MG63 (cell line): Measurements from ENCODE around the gene LCK. TPM values are rescaled to one million over a fixed set of nuclear protein-coding genes. Genes with fewer than 3 reads are reported as not detected.

Source experiments
- DNase-seq: peaks from one replicate; pipeline ENCODE4 v3.0.0-alpha.2; 2020
- H3K27me3 ChIP-seq: fragments of 250-450 bp; sonication (Bioruptor Pico); 2 replicates; pipeline ENCODE4 v1.5.1; 2020; ENCODE audit warnings: mild to moderate bottlenecking, moderate library complexity
- H3K36me3 ChIP-seq: fragments of 250-450 bp; sonication (Bioruptor Pico); 2 replicates; pipeline ENCODE4 v1.5.1; 2020; ENCODE audit warnings: mild to moderate bottlenecking, moderate library complexity
- H3K4me3 ChIP-seq: fragments of 250-450 bp; sonication (Bioruptor Pico); 2 replicates; pipeline ENCODE4 v1.5.1; 2020; ENCODE audit warnings: mild to moderate bottlenecking, moderate library complexity
- H3K9me3 ChIP-seq: fragments of 250-450 bp; sonication (Bioruptor Pico); 2 replicates; pipeline ENCODE4 v1.5.1; 2020; ENCODE audit warnings: mild to moderate bottlenecking, moderate library complexity
- total RNA-seq: library from RNA; depleted of rRNA; stranded (reverse); fragments of >200 nt; shearing (Covaris generic); gene quantifications from 2 replicates; pipeline ENCODE4 v1.2.3, GENCODE V29; 2014; ENCODE audit warnings: low replicate concordance; rRNA removed

The LCK gene
- total RNA-seq, 1 experiment from 2014 or later: not detected

DNA sequence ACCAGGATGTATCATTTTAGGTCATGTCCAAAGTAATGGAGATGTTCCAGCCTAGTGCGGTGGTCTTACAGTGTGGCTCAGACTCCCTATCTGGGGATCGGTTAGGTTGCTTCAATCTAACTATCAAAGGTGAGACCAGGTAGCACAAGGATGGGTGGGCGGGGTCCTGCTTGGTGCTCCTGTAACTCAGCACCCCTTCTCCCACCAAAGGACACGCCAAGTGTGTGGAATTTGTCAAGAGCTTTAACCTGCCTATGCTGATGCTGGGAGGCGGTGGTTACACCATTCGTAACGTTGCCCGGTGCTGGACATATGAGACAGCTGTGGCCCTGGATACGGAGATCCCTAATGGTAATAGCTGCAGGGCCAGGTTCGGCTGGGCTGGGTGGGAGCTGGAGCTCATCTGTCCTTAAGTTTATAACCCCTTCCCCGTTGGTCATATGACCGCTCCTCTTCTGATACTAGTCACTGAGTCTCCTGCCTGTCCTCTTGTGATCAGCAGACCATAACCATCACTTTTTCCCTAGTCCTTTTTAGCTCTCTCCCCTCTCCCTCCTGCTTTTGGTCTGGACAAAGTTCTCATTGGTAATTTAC, 79.6 kb downstream of the LCK start:
- Histone ChIP-seq H3K27me3 (no peaks in the 10 kb centered on the region), H3K9me3 (no peaks in the 10 kb centered on the region), H3K36me3 (peaks cover 51% of the 10 kb centered on the region), H3K4me3 (no peak overlapping the region)
- no peak for DNase-seq

DNA sequence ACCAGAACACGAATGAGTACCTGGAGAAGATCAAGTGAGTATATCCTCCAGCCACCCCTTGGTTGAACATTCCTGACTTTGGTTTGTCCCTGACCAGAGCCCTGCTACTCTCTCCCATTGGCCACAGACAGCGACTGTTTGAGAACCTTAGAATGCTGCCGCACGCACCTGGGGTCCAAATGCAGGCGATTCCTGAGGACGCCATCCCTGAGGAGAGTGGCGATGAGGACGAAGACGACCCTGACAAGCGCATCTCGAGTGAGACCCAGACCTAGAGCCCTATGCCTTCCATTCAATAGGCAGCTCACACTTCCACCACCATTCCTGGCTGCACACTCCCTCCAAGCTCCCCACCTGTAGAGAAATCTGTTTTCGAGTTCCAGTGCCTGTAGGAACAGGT, 80.5 kb downstream of the LCK start:
- no peak for DNase-seq
- no peaks in the 10 kb centered on the region for H3K9me3 ChIP-seq
- no peaks in the 10 kb centered on the region for H3K27me3 ChIP-seq
- no peak overlapping the region for H3K4me3 ChIP-seq
- peaks cover 49% of the 10 kb centered on the region for H3K36me3 ChIP-seq

GRCh38 chr1:32332290-32333079, 81.4 kb downstream of the LCK start:
- H3K36me3 ChIP-seq: peaks cover 44% of the 10 kb centered on the region
- no peak for DNase-seq
- H3K9me3 ChIP-seq: no peaks in the 10 kb centered on the region
- no peaks in the 10 kb centered on the region for H3K27me3 ChIP-seq
- H3K4me3 ChIP-seq: no peak overlapping the region

DNA sequence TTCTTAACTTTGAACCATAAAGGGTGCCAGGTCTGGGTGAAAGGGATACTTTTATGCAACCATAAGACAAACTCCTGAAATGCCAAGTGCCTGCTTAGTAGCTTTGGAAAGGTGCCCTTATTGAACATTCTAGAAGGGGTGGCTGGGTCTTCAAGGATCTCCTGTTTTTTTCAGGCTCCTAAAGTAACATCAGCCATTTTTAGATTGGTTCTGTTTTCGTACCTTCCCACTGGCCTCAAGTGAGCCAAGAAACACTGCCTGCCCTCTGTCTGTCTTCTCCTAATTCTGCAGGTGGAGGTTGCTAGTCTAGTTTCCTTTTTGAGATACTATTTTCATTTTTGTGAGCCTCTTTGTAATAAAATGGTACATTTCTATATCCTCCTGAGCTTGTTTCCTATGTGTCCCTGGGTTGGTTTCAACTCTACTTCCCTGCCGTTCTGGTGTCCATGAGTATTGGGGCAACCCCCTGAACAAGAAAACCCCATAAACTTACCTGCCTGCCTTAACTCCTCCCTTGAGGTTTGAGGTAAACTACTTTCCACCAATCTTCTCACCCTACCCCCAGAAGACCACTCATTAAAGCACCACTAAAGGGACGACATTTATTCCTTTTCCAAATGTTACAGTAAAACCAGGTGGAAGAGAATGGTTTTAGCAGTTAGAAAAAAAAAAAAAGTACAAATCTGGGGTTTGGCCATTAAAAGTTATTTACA, 82.3 kb downstream of the LCK start:
- H3K9me3 ChIP-seq: no peaks in the 10 kb centered on the region
- H3K4me3 ChIP-seq: no peak overlapping the region
- peaks cover 40% of the 10 kb centered on the region for H3K36me3 ChIP-seq
- no peaks in the 10 kb centered on the region for H3K27me3 ChIP-seq
- no peak for DNase-seq

DNA sequence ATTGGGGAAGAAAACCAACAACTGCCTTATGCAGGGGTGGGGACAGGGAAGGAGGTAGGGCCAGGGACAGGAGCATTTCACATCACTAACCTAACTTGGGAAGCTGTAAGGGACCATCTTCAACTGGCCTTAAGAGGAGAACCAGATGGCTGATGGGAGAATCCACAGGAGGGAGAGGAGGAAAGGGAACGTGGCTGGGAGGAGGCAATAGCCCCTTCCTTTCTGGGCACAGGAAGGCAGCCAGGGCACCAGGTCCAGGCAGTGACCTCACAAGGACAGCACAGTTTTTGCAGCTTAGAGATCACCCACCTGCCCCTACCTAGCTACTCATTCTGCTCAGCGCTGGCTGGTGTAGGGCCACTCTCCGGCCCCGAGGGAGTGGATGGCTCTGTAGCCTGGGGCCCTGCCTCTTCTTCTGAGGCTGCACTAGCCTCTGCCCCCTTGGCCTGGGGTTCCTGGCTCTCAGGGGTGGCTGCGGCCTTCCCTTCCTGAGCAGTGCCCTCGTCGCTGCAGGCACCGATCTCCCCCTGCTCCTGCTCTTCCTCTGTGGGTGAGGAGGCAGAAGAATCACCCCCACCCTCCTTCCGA, 83.3 kb downstream of the LCK start:
- no peak for DNase-seq
- Histone ChIP-seq H3K36me3 (peaks cover 32% of the 10 kb centered on the region), H3K4me3 (peak overlapping the region; percentile 59), H3K27me3 (no peaks in the 10 kb centered on the region), H3K9me3 (no peaks in the 10 kb centered on the region)

DNA sequence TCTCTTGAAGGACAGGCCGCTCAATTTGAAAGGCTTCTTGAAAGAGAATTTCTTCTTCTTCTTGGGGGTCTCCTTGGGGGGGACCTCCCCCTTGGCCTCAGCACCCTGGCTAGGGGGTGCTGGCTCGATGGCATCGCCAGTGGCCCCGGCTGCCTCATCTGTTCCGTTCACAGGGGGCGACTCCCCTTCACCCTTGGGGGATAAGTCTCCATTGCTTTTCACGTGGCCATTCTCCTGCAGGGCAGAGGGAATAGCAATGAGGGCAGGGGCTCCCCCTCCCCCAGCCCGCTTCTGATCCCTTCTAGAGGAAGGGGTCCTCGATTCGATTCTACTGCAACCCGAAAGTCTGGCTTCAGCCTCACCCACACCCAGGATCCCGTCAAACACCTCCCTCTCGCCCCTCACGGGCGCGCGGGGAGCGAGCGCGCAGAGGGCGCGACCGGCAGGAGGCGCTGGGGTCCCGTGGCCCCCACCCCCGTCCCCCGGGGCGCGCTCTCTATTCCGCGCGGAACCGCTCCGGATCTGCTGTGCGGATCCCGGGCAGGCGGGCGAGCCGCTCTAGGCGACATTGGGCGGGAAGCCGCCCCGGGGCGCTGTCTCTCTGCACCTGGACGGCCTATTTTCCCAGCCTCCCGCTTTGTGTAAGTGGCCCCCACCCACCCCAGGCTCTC, 83.9 kb downstream of the LCK start:
- H3K9me3 ChIP-seq: no peaks in the 10 kb centered on the region
- peak; percentile 47 for DNase-seq
- H3K27me3 ChIP-seq: no peaks in the 10 kb centered on the region
- peak overlapping the region; percentile 59 for H3K4me3 ChIP-seq
- peaks cover 28% of the 10 kb centered on the region for H3K36me3 ChIP-seq

GRCh38 chr1:32335535-32335789, 84.4 kb downstream of the LCK start:
- Histone ChIP-seq H3K36me3 (peaks cover 28% of the 10 kb centered on the region), H3K4me3 (peak overlapping the region; percentile 59), H3K27me3 (no peaks in the 10 kb centered on the region), H3K9me3 (no peaks in the 10 kb centered on the region)
- no peak for DNase-seq

Other genes with a start within 250 kb of the LCK start
- 123 and 150 TPM in 2 replicates for gene KHDRBS1, start 237.4 kb upstream of the LCK start, total RNA-seq
- 7.3 and 13.0 TPM in 2 replicates for gene TMEM39B, start 178.3 kb upstream of the LCK start, total RNA-seq
- 38.6 and 43.0 TPM in 2 replicates for gene KPNA6, start 143.2 kb upstream of the LCK start, total RNA-seq
- 78.6 and 87.6 TPM in 2 replicates for gene TXLNA, start 71.6 kb upstream of the LCK start, total RNA-seq
- gene CCDC28B, start 50.7 kb upstream of the LCK start, total RNA-seq: 1.5 TPM in 1 of 2 replicates, not detected in the other
- gene IQCC, start 45.6 kb upstream of the LCK start, total RNA-seq: 1.4 and 3.8 TPM in 2 replicates
- not detected in 2 replicates for gene DCDC2B, start 42.2 kb upstream of the LCK start, total RNA-seq
- 12.2 and 14.5 TPM in 2 replicates for gene TMEM234, start 28.9 kb upstream of the LCK start, total RNA-seq
- 515 and 870 TPM in 2 replicates for gene EIF3I, start 28.9 kb upstream of the LCK start, total RNA-seq
- 0.30 TPM in 1 of 2 replicates, not detected in the other for gene FAM167B, start 4.0 kb upstream of the LCK start, total RNA-seq
- 88.0 and 98.3 TPM in 2 replicates for gene HDAC1, start 40.8 kb downstream of the LCK start, total RNA-seq
- 12.6 and 19.1 TPM in 2 replicates for gene MARCKSL1, start 85.0 kb downstream of the LCK start, total RNA-seq
- gene FAM229A, start 111.2 kb downstream of the LCK start, total RNA-seq: 0.10 TPM in 1 of 2 replicates, not detected in the other
- gene TSSK3, start 111.3 kb downstream of the LCK start, total RNA-seq: not detected in 2 replicates
- gene BSDC1, start 143.2 kb downstream of the LCK start, total RNA-seq: 35.8 and 52.2 TPM in 2 replicates
- gene ZBTB8B, start 213.8 kb downstream of the LCK start, total RNA-seq: not detected in 2 replicates